HG03097 (cell line): ENCODE data around the gene SPACA9.

Experiments
- ATAC-seq: cut with Tn5 transposase; IDR thresholded peaks from one replicate; pipeline ENCODE4 v1.9.1; 2021; ENCODE audit not compliant: unreplicated experiment, low FRiP score

Gene SPACA9

DNA sequence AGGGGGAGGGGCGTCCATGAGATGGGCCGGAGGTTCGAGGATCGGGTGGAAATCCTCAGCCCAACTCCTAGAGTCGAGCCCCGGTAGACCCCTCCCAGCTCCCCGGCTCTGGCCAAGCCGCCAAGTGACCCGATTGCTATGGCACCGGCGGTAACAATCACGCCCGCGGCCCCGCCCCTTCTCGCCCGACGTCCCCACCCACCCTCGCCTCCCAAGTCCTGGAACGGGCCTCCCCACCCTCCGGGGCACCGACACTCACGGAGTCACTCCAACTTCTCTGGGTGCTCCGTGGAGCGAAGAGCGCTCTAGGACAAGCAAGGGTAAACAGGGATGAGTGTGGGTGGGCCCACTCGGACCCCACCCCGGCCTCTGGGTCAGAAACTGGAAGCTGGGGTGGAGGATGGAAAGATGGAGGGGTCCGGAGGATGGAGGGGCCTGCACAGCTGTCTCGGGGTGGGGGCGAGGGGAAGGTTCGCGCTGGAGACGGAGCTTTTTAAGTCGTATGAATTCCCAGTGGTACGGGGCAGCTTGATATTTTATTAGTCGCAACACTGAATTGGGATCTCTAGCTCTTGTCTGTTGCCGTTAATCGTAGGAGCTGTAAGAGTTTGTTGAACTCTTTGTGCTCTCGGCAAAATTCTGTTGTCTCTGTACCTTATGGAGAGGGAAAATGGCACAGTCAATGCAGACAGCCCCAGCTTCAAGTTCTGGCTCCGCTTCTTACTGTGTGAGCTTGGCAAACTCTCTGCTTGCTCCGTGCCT lies at the start of gene SPACA9:
Gene SPACA9, plus strand, starts transcription at position 204 of the 762 bp plus-strand sequence. CDS start 5,050 bp downstream, outside the sequence.
- ATAC-seq: no peak

DNA sequence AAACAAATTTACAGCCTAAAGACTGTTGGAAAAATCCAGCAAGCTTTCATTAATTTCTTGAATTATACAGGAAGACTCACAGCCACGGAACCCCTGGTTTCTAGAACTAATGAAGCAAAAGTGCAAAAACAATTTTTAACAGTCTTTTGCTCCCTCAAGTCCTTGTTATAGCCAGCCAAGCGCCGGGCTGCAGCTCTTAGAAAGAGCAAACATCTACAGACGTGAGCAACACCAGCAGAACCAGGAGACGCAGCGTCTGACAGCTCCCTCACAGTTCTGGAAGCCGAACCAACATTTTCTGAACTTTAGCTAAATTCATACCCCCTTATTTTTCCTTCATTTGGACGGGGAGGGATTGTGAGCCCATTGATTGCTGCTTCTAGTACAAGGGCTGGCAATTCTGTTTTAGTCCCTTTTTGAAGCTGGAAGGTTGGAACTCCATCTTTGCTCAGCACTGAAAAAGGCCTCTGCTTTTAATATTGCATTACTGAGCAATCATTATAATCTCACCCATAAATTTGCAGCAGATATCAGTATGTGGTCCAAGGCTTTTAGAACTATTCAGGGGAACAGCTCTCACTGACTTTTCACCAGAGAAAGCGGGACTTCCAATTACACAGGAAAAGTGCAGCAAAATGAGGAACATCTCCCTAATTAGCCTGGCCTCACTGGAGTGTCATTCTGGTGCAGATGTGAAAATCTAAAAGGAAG lies 46.4 kb upstream of the SPACA9 start:
- no peak for ATAC-seq

DNA sequence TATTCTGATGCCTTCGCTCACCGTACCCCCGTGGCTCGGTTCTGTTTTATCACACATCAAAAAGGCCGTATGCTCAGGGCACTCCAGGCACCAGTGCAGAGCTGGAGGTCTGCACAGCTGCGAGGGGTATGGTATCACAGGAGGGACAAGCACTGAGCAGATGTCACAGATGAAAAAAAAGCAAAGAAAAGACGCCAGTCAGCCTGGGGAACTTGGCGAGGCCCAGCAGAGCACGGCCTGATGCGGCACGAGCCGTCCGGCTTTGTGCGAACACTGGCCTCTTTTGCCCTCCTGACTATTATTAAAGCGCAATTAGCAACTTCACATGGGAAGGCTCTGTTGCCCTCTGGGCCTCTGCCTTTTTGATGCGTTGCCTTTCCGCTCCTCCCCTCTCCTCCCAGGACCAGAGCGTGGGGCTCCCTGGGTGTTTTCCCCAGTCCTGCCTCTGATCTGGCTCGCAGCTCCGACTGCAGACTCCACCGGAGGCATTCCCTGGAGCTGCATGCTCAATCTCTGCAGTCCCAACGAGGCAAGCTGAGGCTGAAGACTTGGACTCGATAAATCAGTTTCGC lies 45.1 kb upstream of the SPACA9 start:
- no peak for ATAC-seq

DNA sequence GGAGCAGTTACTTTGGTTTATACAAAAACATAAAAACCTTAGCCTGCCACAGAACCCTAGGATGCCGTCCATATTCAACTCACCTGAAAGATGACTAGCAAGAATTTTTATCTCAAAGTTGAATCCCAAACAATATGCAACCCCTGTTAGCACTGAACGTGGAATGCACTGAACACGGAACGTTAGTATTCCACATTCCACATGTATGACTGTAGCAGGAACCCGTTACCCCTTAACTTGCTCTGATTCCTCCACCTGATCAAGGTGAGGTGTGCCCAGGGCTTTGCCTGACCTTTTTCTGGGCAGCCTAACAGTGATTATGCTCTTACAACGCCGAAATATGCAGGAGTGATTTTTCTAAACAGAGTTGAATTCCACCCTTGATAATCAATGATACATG lies 44.4 kb upstream of the SPACA9 start:
- no peak for ATAC-seq

DNA sequence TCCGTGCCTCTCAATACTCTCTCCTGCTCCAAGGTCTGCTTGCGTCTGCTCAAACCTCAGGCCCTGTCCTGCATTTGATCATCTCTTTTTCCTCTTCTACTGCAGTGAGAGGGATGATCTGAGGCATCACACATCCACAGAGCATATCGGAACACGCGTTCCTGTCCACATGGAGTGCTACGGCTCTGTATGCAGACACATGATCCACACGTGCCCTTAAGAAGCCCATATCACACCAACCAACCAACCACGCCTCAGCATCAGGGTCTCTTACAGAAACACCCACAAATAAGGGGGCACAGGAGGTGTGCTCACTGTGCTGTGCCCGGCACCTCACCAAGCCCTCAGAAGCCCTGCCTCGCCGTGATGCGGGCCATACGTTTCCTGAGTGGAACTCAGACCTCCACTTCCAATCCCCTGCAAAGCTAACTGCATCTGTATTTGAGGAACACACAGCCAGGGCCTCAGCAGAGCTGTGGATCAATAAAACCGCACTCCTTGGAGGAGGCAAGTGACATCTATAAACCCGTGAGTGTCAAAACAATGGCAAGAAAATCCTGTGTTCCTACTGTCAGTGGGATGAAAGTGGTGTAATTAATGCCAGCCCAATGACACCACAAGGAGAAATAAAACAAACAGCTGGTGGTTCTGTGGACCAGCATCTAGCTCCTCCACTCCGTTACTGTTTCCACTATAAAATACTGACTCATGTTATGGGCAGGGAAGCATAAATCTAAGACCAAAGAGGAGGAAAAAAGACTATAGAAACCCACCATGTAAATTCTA lies 41.0 kb upstream of the SPACA9 start:
- ATAC-seq: no peak

DNA sequence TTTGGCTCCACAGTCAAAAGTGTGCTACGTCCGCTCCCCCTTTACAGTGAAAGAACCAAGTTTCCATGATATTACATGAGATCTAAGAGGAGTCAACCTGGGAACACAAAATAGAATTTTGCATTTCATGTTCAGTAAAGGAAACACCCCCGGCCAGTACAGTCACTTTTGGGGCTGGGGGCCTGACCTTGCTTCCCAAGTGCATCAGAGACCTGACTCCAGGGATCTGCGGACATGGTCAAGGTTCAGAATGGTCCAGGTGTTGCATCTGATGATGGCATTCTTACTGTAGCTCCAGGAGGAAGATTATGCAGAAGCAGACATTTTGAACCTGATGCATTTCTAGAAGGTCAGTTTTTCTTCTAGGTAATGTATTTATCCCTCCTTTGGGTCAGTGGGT lies 40.4 kb upstream of the SPACA9 start:
- no peak for ATAC-seq

DNA sequence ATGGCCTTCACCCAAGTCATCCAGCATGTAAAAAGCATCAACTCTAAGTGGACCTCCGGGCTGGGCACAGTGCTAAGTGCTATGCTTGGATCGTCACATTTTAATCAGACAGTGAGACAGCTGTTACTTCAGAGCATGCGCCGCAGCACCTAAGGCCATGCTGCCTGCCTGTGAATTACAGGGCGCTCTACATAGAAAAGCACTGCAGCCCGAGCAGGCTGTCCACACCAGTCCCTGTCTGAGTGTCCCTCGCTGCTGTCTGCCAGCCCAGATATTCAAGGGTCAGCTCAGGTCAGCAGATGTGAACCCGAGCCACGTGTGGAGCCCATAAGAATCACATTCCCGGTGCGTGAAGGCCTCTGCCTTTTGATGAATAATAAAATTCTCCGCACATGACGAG lies 37.7 kb upstream of the SPACA9 start:
- ATAC-seq: no peak

DNA sequence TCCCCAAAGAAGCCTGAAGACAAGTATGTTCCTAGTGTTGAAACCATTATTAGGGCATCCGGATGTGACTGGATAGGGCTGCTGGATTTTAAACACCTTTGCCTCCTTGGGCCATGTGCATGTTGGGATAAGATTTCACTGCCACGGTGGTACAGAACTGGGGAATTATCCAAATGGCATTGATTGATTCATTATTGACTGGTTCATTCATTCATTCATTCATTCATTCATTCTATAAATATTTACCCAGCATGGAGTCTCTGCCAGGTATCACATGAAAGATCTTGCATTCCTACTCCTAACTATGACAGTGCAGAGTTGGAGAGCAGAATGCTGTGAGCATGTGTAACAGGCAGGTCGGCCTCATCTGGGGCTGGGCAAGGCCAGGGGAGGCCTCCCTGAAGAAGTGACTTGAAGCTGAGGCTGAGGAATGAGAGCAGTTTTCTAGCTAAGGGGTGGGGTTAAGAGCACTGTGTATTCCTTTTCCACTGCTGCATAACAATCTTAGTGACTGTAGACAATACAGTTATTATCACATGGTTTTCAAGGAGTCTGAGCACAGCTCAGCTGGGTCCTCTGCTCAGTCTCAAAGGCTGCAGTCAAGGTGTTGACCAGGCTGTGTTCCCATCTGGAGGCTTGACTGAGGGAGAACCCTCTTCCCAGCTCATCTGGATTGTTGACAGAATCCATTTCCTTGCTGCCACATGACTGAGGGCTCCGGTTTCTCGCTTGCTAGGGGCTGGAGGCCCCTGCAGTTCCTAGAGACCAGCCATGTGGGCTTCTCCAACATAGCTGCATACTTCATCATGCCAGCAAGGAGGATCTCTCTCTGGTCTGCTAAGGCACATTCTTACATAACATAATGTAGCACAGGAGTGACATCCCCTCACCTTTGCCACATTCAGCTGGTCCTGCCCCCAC lies 36.3 kb upstream of the SPACA9 start:
- ATAC-seq: no peak

DNA sequence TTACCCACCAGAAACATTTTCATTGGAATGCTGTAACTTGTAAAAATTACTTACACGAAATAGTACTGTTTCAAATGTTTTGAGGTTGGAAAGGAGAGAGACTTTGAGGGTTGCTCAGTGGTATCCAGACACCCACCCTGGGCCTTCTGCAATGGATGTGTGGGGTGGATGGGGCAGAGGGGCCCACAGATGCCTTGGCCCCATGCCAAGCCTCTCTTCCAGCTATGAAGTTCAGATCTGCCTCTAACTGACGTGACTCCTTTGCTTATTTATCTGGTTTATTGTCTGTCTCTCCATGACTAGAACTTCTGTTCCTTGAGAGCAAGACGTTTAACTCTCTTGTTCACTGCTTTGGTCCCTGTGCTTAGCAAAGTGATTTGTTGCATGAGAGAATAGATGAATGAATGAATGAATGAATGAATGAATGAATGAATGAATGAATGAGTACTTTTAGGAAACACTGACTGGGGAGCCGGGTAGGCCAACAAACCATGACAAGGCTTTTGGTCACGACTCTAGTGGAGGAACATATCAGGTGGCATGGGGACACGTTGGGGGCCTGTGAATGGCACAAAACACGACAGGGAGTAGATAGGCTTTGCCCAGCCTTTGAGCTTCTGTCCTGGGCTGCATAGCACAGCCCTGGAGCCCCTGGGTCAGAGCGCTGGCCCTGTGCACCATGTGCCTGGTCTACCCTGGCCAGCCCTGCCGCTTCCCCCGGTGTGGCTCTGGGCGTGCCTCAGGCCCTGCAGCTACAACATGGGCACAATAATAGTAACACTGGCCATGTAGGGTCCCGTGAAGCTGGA lies 32.4 kb upstream of the SPACA9 start:
- ATAC-seq: no peak

DNA sequence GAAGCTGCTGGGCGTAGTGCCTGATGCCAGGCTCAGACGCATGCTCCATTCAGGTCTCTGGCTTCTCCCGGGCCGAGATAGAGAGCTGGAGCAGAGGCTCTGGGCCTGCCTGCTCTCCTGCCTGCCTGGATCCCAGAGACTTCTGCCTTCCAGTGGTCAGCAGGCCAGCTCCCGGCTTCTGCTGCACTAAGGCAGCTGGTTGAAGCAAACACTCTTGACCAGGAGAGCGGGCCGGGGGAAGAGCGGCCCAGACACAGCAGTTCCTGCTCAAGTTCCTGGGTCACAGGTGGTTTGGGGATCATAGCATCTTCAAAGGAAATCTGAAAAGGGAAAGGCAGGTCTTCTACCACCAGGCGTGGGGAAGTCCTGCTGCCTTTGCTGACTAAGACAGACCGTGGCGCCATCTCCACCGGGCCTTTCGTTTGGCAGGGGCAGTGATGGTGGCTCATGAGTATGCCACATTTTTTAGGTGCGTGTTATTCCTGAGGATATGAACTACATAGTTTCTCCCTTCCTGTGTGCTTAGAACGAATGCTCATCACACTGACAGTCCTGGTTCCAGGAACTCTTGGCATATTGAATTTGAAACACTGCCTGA lies 31.7 kb upstream of the SPACA9 start:
- no peak for ATAC-seq

DNA sequence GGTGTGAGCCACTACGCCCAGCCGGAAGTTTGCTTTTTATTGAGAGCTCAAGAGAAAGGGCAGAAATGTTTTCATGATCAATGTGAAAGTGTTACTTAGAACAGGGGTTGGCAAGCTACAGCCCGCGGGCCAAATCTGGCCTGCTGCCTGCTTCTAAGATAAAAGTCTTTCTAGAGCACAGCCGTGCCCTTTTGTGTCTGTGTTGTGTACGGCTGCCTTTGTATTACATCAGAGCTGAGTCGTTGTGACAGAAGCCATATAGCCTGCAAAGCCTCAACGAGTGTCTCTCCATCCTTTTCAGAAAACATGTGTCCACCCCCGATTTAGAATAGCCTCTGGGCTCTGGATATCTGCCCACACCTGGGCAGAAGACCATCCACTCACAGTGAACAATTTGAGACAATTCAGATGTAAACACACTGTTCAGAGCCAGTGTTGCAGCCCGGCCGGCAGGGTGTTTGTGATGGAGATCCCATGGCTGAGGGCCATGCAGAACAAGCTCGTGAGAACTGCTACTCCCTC lies 29.5 kb upstream of the SPACA9 start:
- ATAC-seq: no peak

DNA sequence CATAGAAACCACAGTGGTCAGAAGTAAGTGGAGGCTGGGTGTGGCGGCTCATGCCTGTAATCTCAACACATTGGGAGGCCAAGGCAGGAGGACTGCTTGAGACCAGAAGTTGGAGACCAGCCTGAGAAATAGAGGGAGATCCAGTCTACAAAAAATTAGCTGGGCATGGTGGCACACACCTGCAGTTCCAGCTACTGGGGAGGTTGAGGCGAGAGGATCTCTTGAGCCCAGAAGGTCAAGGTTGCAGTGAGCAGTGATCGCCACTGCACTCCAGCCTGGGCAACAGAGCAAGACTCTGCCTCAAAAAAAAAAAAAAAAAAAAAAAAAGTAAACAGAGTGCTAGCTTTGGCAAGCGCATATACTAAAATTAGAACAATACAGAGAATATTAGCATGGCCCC lies 25.2 kb upstream of the SPACA9 start:
- ATAC-seq: no peak

DNA sequence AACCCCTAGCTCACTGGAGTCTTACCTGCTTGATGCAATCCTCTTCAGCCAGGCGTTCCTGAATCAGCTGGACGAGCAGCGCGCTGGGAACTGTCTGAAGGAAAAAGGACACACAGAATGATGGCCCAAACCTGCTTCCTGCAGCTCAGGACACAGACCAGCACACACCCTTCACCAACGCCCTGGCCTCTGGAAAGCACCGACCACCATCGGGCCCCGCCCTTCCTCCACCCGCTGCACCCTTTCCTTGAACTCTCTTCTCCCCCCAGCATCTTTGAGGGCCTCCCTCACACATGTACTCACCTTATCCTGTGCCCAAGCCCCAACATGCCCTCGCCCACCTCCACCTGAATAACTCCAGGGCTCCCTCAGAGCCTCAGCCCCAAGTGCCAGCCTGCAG lies 23.9 kb upstream of the SPACA9 start:
- no peak for ATAC-seq

DNA sequence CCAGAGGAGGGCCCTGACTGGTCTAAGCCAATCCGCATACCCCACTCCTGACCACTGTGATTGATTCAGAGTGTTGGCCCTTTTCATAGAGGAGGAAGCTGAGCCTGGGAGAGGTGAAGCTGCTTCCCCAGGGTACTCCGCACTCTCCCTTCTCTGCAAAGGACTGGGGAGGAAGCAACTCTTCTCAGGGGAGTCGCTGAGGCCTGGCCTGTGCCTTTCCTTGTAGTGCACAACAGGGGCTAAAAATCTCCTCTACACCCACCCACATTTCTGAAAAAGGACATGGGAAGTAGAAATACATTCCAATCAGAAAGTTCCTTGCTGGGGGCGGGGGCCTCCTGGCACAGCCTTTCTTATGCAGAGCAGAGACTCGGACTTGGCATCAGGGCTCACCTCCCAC lies 22.8 kb upstream of the SPACA9 start:
- no peak for ATAC-seq

DNA sequence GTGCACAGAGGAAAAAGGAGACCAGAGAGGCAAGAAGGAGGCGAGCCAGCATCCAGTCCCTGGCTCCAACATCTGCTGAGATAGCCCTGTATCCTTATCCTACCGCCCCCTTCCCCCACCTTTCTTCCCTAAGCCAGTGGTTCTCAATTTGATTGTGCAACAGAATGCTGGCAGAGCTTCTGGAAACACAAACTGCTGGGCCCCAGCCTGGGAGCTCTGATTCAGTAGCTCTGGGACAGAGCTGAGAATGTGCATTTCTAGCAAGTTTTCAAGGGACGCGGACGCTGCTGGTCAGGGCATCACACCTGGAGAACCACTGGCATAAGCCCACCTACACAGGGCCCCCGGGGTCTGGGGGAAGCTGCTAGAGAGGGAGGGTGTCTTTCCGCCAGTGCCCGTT lies 21.7 kb upstream of the SPACA9 start:
- ATAC-seq: no peak

DNA sequence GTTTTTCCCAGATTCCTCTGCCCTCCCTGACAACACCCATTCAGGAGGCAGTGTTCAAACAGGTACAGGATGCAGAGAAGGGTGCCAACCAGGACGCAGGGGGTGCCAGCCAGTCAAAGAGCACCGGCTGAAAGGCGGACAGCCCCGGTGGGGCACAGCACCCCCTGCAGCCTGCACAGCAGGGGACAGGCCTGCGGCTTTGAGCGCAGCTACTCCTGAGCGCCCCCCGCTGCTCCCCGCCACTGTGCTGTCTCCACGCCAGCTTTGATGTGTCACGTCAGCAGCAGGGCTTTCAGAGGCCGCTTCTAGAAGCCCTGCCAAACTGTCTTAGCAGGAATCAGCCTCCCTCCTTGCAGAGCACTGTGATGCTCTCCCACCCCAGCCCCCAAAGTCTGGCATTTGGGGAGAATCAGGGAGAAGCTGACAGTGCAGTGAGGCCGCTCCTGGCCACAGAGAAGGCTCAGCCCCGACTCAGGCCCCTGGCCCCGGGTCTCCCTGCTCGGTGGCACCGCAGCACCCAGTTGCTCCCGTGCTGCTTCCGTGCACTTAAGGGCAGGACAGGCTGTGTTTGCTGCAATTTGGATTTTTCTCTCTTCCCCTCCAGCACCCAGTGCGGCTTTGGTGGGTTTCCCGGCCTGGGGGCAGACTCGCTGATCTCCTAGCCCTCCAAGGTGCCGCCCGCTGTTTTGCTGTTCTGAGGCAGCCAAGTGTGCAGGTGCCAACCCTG lies 20.9 kb upstream of the SPACA9 start:
- ATAC-seq: no peak

DNA sequence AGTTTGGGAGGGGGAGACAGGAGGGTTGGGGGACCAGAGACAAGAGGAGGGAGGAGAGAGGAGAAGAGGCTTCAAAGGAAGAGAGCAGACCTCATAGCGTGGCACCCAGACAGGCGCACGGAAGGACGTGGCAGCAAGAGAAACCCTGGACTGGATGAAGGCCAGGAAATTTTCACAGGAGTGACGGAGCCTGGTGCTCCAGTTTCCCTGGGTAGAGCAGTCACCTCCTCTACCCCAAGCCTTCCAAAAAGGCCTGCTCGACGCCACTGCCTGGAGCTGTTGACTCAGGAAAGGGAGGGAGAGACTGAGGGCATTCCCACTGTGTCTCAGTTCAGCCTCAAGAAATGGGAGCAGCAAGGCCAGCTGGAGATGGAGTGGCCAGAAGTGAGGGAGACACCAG lies 19.9 kb upstream of the SPACA9 start:
- no peak for ATAC-seq

DNA sequence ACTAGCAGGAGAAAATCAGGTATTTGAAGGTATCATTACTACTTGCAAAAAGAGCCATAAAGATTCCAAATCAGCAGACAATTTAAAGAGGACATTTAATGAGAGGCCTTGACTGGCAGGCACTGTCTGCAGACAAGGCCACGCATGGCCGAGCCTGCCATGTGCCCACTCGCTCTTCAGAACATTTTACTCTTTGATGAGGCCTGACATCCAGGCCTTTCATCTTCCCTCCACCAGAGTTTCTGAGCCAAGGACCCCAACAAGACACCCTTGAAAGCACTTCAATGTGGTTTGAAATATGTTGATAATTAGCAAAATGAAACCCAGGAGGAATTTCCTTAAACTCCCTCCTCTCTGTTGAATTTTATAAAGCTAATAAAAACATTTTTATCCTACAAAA lies 17.0 kb upstream of the SPACA9 start:
- ATAC-seq: no peak
